GM12891 (cell line): Measurements from ENCODE around the gene TASP1.
"Not testable (repeated sequence)": the region's sequence is repeated elsewhere in the genome, so short reads cannot be mapped to it uniquely, and the experiment has no call there.

Source experiments
- DNase-seq: peaks from one replicate; pipeline ENCODE4 v3.0.0; 2011; ENCODE audit warnings: low spot score; ENCODE audit not compliant: insufficient read length
- FAIRE-seq: peaks from 2 replicates; lab custom pipeline; 2011; peaks lifted over from hg19 to GRCh38; lab: Jason Lieb, UNC
- PAX5 ChIP-seq: IDR thresholded peaks from 2 replicates; pipeline ENCODE4 v1.6.1; 2011; ENCODE audit warnings: low read length, moderate library complexity, mild to moderate bottlenecking; ENCODE audit not compliant: insufficient read depth, severe bottlenecking
- POLR2A ChIP-seq: IDR thresholded peaks from 2 replicates; pipeline ENCODE4 v1.6.1; 2011; ENCODE audit warnings: low read depth, low read length, control low read depth
- POLR2AphosphoS5 ChIP-seq: IDR thresholded peaks from 2 replicates; pipeline ENCODE4 v1.6.1; 2011; ENCODE audit warnings: low read depth, low read length, control low read depth
- POU2F2 ChIP-seq: IDR thresholded peaks from 2 replicates; pipeline ENCODE4 v1.6.1; 2011; ENCODE audit warnings: low read depth, mild to moderate bottlenecking, control low read depth, low read length, moderate library complexity
- SPI1 ChIP-seq: IDR thresholded peaks from 2 replicates; pipeline ENCODE4 v1.6.1; 2011; ENCODE audit warnings: low read depth, low read length, control low read depth
- TAF1 ChIP-seq: IDR thresholded peaks from 2 replicates; pipeline ENCODE4 v1.6.1; 2011; ENCODE audit warnings: low read depth, low read length, control low read depth

Gene TASP1

DNA sequence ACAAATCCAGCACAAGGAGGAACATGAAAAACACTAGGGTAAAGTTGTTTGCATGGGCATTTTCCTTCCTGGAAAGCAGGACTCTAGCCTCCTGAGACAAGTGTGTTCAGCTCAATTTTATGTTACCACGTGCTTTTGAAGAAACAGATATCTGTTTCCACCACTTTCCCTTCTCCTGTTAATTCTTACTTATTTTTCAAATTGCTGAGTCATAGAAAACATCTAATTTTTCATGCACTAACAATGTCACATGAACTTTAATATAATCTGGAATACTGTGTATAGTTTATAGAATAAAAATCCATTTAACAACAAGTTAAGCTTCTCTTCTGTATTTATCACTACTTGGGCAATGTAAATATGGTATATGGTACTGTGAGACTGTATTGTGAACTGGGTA is 243.5 kb downstream of the TASP1 start:
- TF ChIP-seq POLR2A (no peak), POU2F2 (no peak), POLR2AphosphoS5 (no peak), PAX5 (no peak), SPI1 (no peak), TAF1 (no peak)
- FAIRE-seq (no peak), DNase-seq (no peak)

- no peak for DNase-seq
- TF ChIP-seq POLR2AphosphoS5: no peak
- no peak for FAIRE-seq
These were observed 246.3 kb downstream of the TASP1 start for GRCh38 chr20:13392391-13392790.

DNA sequence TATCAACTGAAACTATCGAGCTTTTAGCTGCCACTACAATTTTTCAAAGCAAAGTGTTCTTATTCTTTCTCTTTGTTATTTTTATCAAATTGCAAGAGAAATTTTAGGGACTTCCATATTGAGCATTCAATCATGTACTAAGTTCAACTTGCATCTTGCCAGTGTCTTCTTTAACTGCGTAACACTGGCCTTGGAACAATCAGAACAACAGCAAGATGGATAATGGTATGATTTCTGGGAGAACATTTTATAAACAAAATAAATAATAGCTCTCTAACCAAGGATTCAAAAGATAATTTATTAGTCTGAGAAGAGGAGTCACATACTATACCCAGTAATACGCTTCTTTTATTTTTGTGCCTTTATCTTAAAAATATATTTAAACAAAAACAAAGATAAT is 249.6 kb downstream of the TASP1 start:
- TF ChIP-seq POLR2A (no peak), TAF1 (no peak), POU2F2 (no peak), PAX5 (no peak), SPI1 (no peak), POLR2AphosphoS5 (no peak)
- FAIRE-seq (no peak), DNase-seq (no peak)

DNA sequence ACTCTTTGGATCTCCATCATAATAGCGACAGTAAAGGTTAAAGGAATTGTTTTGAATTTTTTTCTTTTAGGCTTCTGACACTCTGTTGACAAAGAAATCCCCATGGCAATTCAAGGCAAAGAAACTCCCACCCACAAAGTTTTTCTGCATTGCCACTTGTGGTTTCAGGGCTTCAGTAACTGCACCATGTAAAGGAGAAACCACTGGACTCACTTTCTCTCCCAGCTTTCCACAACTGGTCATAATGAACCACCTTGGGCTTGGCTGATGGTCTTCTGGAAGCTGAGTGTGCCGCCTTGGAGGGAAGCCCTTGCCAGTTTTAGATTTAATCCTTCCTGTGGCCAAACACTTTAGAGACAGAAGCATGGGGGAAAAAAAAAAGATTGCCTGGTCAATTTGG is 254.6 kb downstream of the TASP1 start:
- FAIRE-seq: no peak
- DNase-seq: no peak
- no peak for TF ChIP-seq POLR2A
- no peak for TF ChIP-seq TAF1
- TF ChIP-seq POLR2AphosphoS5: no peak

DNA sequence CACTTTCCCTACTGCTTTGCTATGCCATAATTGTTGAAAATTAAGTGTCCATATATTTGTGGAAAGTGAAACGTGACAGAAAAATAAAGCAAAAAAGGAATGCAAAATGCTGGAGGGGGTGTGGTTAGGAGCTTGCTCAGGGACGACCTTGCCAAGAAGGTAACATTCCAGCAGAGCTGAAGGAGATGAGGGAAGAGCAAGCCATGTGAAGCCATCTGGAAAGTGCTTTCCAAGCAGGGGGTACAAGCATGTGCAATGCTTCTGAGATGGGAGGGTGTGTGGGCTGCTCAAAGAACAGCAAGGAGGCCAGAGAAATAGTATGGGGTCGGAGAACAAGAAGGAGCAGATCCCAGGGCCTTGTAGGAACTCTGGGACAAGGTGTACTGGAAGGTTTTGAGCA is 255.9 kb downstream of the TASP1 start:
- no peak for TF ChIP-seq POU2F2
- TF ChIP-seq PAX5: no peak
- TF ChIP-seq TAF1: no peak
- no peak for TF ChIP-seq POLR2A
- no peak for TF ChIP-seq SPI1
- TF ChIP-seq POLR2AphosphoS5: no peak
- FAIRE-seq (no peak), DNase-seq (no peak)

DNA sequence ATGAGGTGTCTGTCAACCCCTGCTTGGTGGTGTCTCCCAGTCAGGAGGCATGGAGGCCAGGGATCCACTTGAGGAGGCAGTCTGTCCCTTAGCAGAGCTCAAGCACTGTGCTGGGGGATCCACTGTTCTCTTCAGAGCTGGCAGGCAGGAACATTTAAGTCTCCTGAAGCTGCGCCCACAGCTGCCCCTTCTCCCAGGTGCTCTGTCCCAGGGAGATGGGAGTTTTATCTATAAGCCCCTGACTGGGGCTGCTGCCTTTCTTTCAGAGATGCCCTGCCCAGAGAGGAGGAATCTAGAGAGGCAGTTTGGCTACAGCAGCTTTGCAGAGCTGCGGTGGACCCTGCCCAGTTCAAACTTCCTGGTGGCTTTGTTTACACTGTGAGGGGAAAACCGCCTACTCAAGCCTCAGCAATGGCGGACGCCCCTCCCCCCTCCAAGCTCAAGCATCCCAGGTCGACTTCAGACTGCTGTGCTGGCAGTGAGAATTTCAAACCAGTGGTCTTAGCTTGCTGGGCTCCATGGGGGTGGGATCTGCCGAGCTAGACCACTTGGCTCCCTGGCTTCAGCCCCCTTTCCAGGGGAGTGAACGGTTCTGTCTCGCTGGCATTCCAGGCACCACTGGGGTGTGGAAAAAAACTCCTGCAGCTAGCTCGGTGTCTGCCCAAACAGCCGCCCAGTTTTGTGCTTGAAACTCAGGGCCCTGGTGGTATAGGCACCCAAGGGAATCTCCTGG is 258.1 kb downstream of the TASP1 start:
- not testable (repeated sequence) for FAIRE-seq, DNase-seq

GRCh38 chr20:13373400-13373799 is 265.3 kb downstream of the TASP1 start:
- TF ChIP-seq POLR2A (no peak), PAX5 (no peak), SPI1 (no peak), TAF1 (no peak), POU2F2 (no peak)
- DNase-seq: no peak
- no peak for FAIRE-seq

- no peak for FAIRE-seq
- TF ChIP-seq POLR2AphosphoS5 (no peak), SPI1 (no peak), TAF1 (no peak), POLR2A (no peak), PAX5 (no peak), POU2F2 (no peak)
- no peak for DNase-seq
These were observed 274.2 kb downstream of the TASP1 start for GRCh38 chr20:13364278-13365170.

DNA sequence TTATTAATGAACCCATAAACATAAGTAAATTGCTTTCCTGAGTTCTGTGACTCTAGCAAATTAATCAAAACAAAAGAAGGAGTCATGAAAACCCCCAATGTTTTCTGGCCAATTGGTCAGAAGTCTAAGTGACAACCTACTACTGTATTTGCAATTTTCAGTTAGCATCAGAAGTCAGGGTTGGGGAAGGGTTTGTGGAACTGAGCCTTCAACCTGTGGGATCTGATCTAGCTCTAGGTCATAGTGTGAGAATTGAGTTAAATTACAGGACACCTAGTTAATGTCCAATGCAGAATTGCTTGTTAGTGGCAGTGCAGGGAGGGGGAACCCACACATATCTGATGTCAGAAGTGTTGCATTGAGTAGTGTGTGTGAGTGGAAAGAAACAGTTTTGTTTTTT is 275.3 kb downstream of the TASP1 start:
- FAIRE-seq: no peak
- DNase-seq: no peak
- TF ChIP-seq POLR2A (no peak), SPI1 (no peak), PAX5 (no peak), POLR2AphosphoS5 (no peak), TAF1 (no peak), POU2F2 (no peak)

- DNase-seq, FAIRE-seq: not testable (repeated sequence)
These were observed 276.6 kb downstream of the TASP1 start for GRCh38 chr20:13362165-13362564.

- DNase-seq, FAIRE-seq: not testable (repeated sequence)
These were observed 279.8 kb downstream of the TASP1 start for GRCh38 chr20:13358936-13359335.

DNA sequence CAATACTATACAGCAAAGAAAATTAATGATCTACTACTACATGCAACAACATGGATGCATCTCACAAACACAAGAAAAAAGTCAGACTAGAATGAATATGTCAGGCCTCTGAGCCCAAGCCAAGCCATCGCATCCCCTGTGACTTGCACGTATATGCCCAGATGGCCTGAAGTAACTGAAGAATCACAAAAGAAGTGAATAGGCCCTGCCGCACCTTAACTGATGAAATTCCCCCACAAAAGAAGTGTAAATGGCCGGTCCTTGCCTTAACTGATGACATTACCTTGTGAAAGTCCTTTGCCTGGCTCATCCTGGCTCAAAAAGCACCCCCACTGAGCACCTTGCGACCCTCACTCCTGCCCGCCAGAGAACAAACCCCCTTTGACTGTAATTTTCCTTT is 280.9 kb downstream of the TASP1 start:
- DNase-seq, FAIRE-seq: not testable (repeated sequence)
